Neural cell (in vitro differentiated cells): ENCODE results near the gene PCGF3. TPM values are rescaled to one million over a fixed set of nuclear protein-coding genes. Genes with fewer than 3 reads are reported as not detected.

Source experiments
- H2AFZ ChIP-seq: fragments of 200-600, 300-800 bp; sonication (generic), shearing (Covaris generic); 2 replicates; pipeline ENCODE4 v1.6.0; 2014; ENCODE audit warnings: low read depth, mild to moderate bottlenecking, antibody characterized with exemption, low read length, moderate library complexity
- H3F3A ChIP-seq: fragments of 200-600 bp; shearing (Covaris generic); 2 replicates; pipeline ENCODE4 v1.6.1; 2016; ENCODE audit warnings: mild to moderate bottlenecking, moderate library complexity, mixed read lengths, antibody characterized with exemption, low read length; ENCODE audit not compliant: insufficient read depth, poor library complexity, severe bottlenecking
- H3K27ac ChIP-seq: fragments of 200-600, 300-800 bp; sonication (generic), shearing (Covaris generic); 2 replicates; pipeline ENCODE4 v1.5.1; 2014; ENCODE audit warnings: mild to moderate bottlenecking, low read length, moderate library complexity
- H3K27me3 ChIP-seq: fragments of 300-800, 200-600 bp; sonication (generic), shearing (Covaris generic); 2 replicates; pipeline ENCODE4 v1.6.0; 2014; ENCODE audit warnings: mild to moderate bottlenecking, low read depth, low read length, moderate library complexity; ENCODE audit not compliant: insufficient read depth
- H3K36me3 ChIP-seq: fragments of 300-800, 200-600 bp; sonication (generic), shearing (Covaris generic); 2 replicates; pipeline ENCODE4 v1.5.1; 2014; ENCODE audit warnings: mild to moderate bottlenecking, antibody characterized with exemption, low read length, moderate library complexity; ENCODE audit not compliant: insufficient read depth
- H3K4me2 ChIP-seq: fragments of 300-800, 200-600 bp; sonication (generic), shearing (Covaris generic); 2 replicates; pipeline ENCODE4 v1.6.0; 2014; ENCODE audit warnings: mild to moderate bottlenecking, low read length
- H3K4me3 ChIP-seq: fragments of 300-800, 200-600 bp; sonication (generic), shearing (Covaris generic); 2 replicates; pipeline ENCODE4 v1.5.1; 2014; ENCODE audit warnings: mild to moderate bottlenecking, low read length, moderate library complexity
- H3K79me2 ChIP-seq: fragments of 200-600 bp; shearing (Covaris generic); replicated peaks from 2 replicates; pipeline ENCODE4 v1.6.0; 2014; ENCODE audit warnings: mild to moderate bottlenecking, low read length, moderate library complexity; ENCODE audit not compliant: insufficient read depth
- H3K9ac ChIP-seq: fragments of 300-800, 200-600 bp; sonication (generic), shearing (Covaris generic); 2 replicates; pipeline ENCODE4 v1.6.1; 2016; ENCODE audit warnings: mild to moderate bottlenecking, low read length, mixed read lengths
- H3K9me2 ChIP-seq: fragments of 200-600 bp; shearing (Covaris generic); 2 replicates; pipeline ENCODE4 v1.6.1; 2016; ENCODE audit warnings: mild to moderate bottlenecking, low read length, mixed read lengths; ENCODE audit not compliant: insufficient read depth
- H3K9me3 ChIP-seq: fragments of 200-600, 300-800 bp; sonication (generic), shearing (Covaris generic); 2 replicates; pipeline ENCODE4 v1.6.1; 2016; ENCODE audit warnings: mild to moderate bottlenecking, mixed run types, low read length, moderate library complexity, mixed read lengths
- H4K20me1 ChIP-seq: fragments of 200-600 bp; shearing (Covaris generic); 2 replicates; pipeline ENCODE4 v1.6.1; 2016; ENCODE audit warnings: mild to moderate bottlenecking, mixed run types; ENCODE audit not compliant: insufficient read depth
- EP300 ChIP-seq: fragments of 450-650 bp; conservative IDR thresholded peaks from 2 replicates; pipeline ENCODE4 v1.6.1; 2014; ENCODE audit warnings: antibody characterized with exemption, mild to moderate bottlenecking, moderate library complexity; ENCODE audit not compliant: poor library complexity, severe bottlenecking
- MXI1 ChIP-seq: fragments of 450-650 bp; conservative IDR thresholded peaks from 2 replicates; pipeline ENCODE4 v1.6.1; 2014; ENCODE audit warnings: antibody characterized with exemption, mild to moderate bottlenecking; ENCODE audit not compliant: poor library complexity, severe bottlenecking
- POLR2AphosphoS5 ChIP-seq: IDR thresholded peaks from 2 replicates; pipeline ENCODE4 v1.6.1; 2012
- REST ChIP-seq: IDR thresholded peaks from 2 replicates; pipeline ENCODE4 v1.6.1; 2012; ENCODE audit warnings: borderline replicate concordance
- polyA plus RNA-seq: library from polyadenylated mRNA; depleted of rRNA; stranded (reverse); fragments of >200 nt; gene quantifications from 2 replicates; pipeline ENCODE4 v1.2.3, GENCODE V29; 2014
- TF ChIP-seq, protein P1 (sequence below): fragments of 450-650 bp; IDR thresholded peaks from 2 replicates; pipeline ENCODE4 v1.5.1; 2014; ENCODE audit warnings: antibody characterized with exemption, mild to moderate bottlenecking, moderate library complexity; ENCODE audit not compliant: poor library complexity, severe bottlenecking

The PCGF3 gene
- polyA plus RNA-seq, 1 donor from 2014 or later: 117 TPM

- H2AFZ ChIP-seq: no peak overlapping the region
Measured at GRCh38 chr4:683982-684622, 21.5 kb upstream of the PCGF3 start.

DNA sequence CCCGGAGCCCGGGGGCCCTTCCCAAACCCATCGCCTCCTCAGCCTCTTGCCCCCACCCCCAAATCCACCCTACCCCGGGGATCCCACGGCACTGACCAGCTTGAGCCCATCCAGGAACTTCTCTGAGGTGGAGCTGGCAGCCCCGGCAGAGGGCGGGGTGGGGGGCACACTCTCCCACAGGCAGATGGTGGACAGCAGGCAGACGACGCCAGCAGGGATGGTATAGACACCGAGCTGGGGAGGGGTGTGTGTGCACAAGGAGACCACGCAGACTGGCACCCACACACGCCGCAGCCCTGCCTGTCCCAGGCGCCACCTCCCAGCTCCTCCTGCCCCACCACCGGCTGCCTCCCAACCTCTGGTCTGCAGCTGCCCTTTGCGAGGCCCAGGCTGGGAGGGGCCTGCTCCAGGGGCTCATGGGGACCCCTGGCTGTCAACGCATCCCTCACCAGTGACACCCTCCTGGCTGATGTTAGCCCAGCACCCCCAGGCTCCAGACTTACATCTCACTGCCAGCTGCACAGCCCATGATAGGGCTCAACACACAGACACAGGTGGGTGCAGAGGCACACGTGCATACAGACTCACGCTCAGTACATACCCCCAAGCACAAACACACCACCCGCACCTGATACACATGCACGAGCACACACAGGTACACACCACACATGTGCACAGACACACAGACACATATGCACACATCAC lies 20.9 kb upstream of the PCGF3 start:
- H3K9me3 ChIP-seq: no peaks in the 10 kb centered on the region
- H3K27ac ChIP-seq: no peak overlapping the region
- H4K20me1 ChIP-seq: no peaks in the 10 kb centered on the region
- no peaks in the 10 kb centered on the region for H3K79me2 ChIP-seq
- no peak overlapping the region for H3K4me3 ChIP-seq
- H3K9me2 ChIP-seq: no peaks in the 10 kb centered on the region
- no peak overlapping the region for H3K4me2 ChIP-seq
- no peaks in the 10 kb centered on the region for H3F3A ChIP-seq
- no peak overlapping the region for H2AFZ ChIP-seq
- TF ChIP-seq REST: no peak
- TF ChIP-seq, protein P1, sequence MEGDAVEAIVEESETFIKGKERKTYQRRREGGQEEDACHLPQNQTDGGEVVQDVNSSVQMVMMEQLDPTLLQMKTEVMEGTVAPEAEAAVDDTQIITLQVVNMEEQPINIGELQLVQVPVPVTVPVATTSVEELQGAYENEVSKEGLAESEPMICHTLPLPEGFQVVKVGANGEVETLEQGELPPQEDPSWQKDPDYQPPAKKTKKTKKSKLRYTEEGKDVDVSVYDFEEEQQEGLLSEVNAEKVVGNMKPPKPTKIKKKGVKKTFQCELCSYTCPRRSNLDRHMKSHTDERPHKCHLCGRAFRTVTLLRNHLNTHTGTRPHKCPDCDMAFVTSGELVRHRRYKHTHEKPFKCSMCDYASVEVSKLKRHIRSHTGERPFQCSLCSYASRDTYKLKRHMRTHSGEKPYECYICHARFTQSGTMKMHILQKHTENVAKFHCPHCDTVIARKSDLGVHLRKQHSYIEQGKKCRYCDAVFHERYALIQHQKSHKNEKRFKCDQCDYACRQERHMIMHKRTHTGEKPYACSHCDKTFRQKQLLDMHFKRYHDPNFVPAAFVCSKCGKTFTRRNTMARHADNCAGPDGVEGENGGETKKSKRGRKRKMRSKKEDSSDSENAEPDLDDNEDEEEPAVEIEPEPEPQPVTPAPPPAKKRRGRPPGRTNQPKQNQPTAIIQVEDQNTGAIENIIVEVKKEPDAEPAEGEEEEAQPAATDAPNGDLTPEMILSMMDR: no peak
- no peak for TF ChIP-seq MXI1
- H3K27me3 ChIP-seq: peaks cover 7% of the 10 kb centered on the region
- H3K9ac ChIP-seq: no peak overlapping the region
- no peaks in the 10 kb centered on the region for H3K36me3 ChIP-seq

More at GRCh38 chr4:683982-684622, 21.5 kb upstream of the PCGF3 start:
- Histone ChIP-seq H3K9ac (no peak overlapping the region), H3K9me2 (no peaks in the 10 kb centered on the region), H3K27me3 (peaks cover 7% of the 10 kb centered on the region), H3K27ac (no peak overlapping the region), H3K4me3 (no peak overlapping the region), H3K36me3 (no peaks in the 10 kb centered on the region), H3K79me2 (no peaks in the 10 kb centered on the region), H3F3A (no peaks in the 10 kb centered on the region), H3K9me3 (no peaks in the 10 kb centered on the region), H3K4me2 (no peak overlapping the region), H4K20me1 (no peaks in the 10 kb centered on the region)
- TF ChIP-seq, protein P1: peak; percentile 42
- TF ChIP-seq POLR2AphosphoS5 (no peak), EP300 (no peak)
